IMR-90 (cell line): ENCODE measurements around the gene SHISAL1.
A peak's percentile ranks its signal among the peaks of the same experiment; 100 is the strongest.

Experiments used
- BHLHE40 ChIP-seq: fragments of 150-350 bp; IDR thresholded peaks from 2 replicates; pipeline ENCODE4 v1.6.1; 2016; ENCODE audit warnings: mild to moderate bottlenecking, low read depth, low read length
- POLR2A ChIP-seq: IDR thresholded peaks from 2 replicates; pipeline ENCODE4 v1.6.1; 2012; ENCODE audit warnings: mild to moderate bottlenecking, low read depth, low read length
- RCOR1 ChIP-seq: IDR thresholded peaks from 2 replicates; pipeline ENCODE4 v1.6.1; 2012; ENCODE audit warnings: mild to moderate bottlenecking, low read length, improper control_type of control experiment; ENCODE audit not compliant: insufficient replicate concordance
- RFX5 ChIP-seq: IDR thresholded peaks from 2 replicates; pipeline ENCODE4 v1.8.0; 2012; ENCODE audit warnings: low read depth, mild to moderate bottlenecking, low read length, moderate library complexity
- SMC3 ChIP-seq: fragments of 150-350 bp; IDR thresholded peaks from 2 replicates; pipeline ENCODE4 v1.6.1; 2016; ENCODE audit warnings: low read depth, mild to moderate bottlenecking, antibody characterized with exemption, low read length, moderate library complexity
- TF ChIP-seq, protein P1 (sequence below): conservative IDR thresholded peaks from 2 replicates; pipeline ENCODE4 v1.5.1; 2012; ENCODE audit warnings: mild to moderate bottlenecking, low read depth, low read length, improper control_type of control experiment
- TF ChIP-seq, protein P2 (sequence below): fragments of 150-350 bp; IDR thresholded peaks from 2 replicates; pipeline ENCODE4 v1.6.1; 2017; ENCODE audit warnings: mild to moderate bottlenecking, antibody characterized with exemption, low read length, low read depth

DNA sequence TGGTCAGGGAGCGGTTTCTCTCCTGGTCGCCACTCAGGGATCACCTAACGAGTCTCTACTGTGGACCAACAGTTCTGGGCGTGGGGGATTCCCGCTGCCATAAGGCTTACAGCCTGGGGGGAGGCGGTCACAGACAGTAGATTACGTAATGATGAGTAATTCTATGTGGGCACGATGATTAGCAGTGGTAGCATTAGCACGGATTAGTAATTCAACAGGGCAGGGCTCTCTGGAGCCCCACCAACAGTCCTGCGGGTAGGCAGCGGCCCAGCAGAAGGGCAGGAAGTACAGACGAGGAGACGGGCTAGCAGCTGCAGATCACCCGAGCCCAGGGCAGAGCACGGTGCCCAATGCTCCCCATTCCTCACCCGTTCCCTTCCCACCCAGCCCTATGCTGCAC lies 3.6 kb downstream of the SHISAL1 start:
- TF ChIP-seq, protein P1, sequence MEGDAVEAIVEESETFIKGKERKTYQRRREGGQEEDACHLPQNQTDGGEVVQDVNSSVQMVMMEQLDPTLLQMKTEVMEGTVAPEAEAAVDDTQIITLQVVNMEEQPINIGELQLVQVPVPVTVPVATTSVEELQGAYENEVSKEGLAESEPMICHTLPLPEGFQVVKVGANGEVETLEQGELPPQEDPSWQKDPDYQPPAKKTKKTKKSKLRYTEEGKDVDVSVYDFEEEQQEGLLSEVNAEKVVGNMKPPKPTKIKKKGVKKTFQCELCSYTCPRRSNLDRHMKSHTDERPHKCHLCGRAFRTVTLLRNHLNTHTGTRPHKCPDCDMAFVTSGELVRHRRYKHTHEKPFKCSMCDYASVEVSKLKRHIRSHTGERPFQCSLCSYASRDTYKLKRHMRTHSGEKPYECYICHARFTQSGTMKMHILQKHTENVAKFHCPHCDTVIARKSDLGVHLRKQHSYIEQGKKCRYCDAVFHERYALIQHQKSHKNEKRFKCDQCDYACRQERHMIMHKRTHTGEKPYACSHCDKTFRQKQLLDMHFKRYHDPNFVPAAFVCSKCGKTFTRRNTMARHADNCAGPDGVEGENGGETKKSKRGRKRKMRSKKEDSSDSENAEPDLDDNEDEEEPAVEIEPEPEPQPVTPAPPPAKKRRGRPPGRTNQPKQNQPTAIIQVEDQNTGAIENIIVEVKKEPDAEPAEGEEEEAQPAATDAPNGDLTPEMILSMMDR, result no peak
- TF ChIP-seq POLR2A, result peak; percentile 40; the same call in 1 of the 2 replicates
- TF ChIP-seq SMC3, result no peak
- TF ChIP-seq BHLHE40, result peak; percentile 76
- no peak for TF ChIP-seq RCOR1
- peak; percentile 52; the same call in 1 of the 2 replicates for TF ChIP-seq RFX5
- TF ChIP-seq, protein P2, sequence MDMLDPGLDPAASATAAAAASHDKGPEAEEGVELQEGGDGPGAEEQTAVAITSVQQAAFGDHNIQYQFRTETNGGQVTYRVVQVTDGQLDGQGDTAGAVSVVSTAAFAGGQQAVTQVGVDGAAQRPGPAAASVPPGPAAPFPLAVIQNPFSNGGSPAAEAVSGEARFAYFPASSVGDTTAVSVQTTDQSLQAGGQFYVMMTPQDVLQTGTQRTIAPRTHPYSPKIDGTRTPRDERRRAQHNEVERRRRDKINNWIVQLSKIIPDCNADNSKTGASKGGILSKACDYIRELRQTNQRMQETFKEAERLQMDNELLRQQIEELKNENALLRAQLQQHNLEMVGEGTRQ, result no peak
